ENCODE measurements around the gene AEBP2.
"Not testable (repeated sequence)": the region's sequence is repeated elsewhere in the genome, so short reads cannot be mapped to it uniquely, and the experiment has no call there.

Gene AEBP2

GRCh38 chr12:19507823-19508222, 68.5 kb downstream of the AEBP2 start:
- no peak for DNase-seq (ENCODE audit: low spot score)

- DNase-seq (ENCODE audit: low spot score) = no peak
These were observed 71.2 kb downstream of the AEBP2 start for GRCh38 chr12:19510461-19510860.

GRCh38 chr12:19515179-19515578, 75.9 kb downstream of the AEBP2 start:
- DNase-seq (ENCODE audit: low spot score) = peak; percentile 14

GRCh38 chr12:19517583-19517982, 78.3 kb downstream of the AEBP2 start:
- DNase-seq (ENCODE audit: low spot score) = no peak

GRCh38 chr12:19518209-19518608, 78.9 kb downstream of the AEBP2 start:
- DNase-seq (ENCODE audit: low spot score) = no peak

GRCh38 chr12:19520646-19521415, 81.5 kb downstream of the AEBP2 start:
- no peak for DNase-seq (ENCODE audit: low spot score)

- peak; percentile 6 for DNase-seq (ENCODE audit: low spot score)
These were observed 86.0 kb downstream of the AEBP2 start for GRCh38 chr12:19525274-19525673.

GRCh38 chr12:19527866-19528265, 88.6 kb downstream of the AEBP2 start:
- DNase-seq (ENCODE audit: low spot score) = no peak

- DNase-seq (ENCODE audit: low spot score) = no peak
These were observed 89.5 kb downstream of the AEBP2 start for GRCh38 chr12:19528750-19529149.

GRCh38 chr12:19529951-19530636, 90.8 kb downstream of the AEBP2 start:
- peak; percentile 38 for DNase-seq (ENCODE audit: low spot score)

GRCh38 chr12:19530637-19531023, 91.3 kb downstream of the AEBP2 start:
- DNase-seq (ENCODE audit: low spot score) = peak; percentile 9

- DNase-seq (ENCODE audit: low spot score) = no peak
These were observed 94.3 kb downstream of the AEBP2 start for GRCh38 chr12:19533567-19533966.

GRCh38 chr12:19539071-19539470, 99.8 kb downstream of the AEBP2 start:
- DNase-seq (ENCODE audit: low spot score) = no peak

GRCh38 chr12:19539836-19540235, 100.5 kb downstream of the AEBP2 start:
- DNase-seq (ENCODE audit: low spot score) = no peak

GRCh38 chr12:19542606-19543005, 103.3 kb downstream of the AEBP2 start:
- DNase-seq (ENCODE audit: low spot score) = no peak

GRCh38 chr12:19544353-19544752, 105.1 kb downstream of the AEBP2 start:
- no peak for DNase-seq (ENCODE audit: low spot score)

- DNase-seq (ENCODE audit: low spot score) = no peak
These were observed 106.0 kb downstream of the AEBP2 start for GRCh38 chr12:19545301-19545700.

- DNase-seq (ENCODE audit: low spot score) = no peak
These were observed 106.7 kb downstream of the AEBP2 start for GRCh38 chr12:19546027-19546426.

- DNase-seq (ENCODE audit: low spot score) = no peak
These were observed 107.4 kb downstream of the AEBP2 start for GRCh38 chr12:19546611-19547162.

- DNase-seq (ENCODE audit: low spot score) = no peak
These were observed 108.0 kb downstream of the AEBP2 start for GRCh38 chr12:19547271-19547671.

- DNase-seq (ENCODE audit: low spot score) = no peak
These were observed 109.5 kb downstream of the AEBP2 start for GRCh38 chr12:19548834-19549233.

- no peak for DNase-seq (ENCODE audit: low spot score)
These were observed 111.3 kb downstream of the AEBP2 start for GRCh38 chr12:19550626-19551025.

GRCh38 chr12:19552441-19553097, 113.3 kb downstream of the AEBP2 start:
- not testable (repeated sequence) for DNase-seq (ENCODE audit: low spot score)

Data from kidney tubule cell (primary cell).